ENCODE results near the gene FNBP1.

- TF ChIP-seq ZNF565 (CRISPR knock-in tag; conservative IDR thresholded peaks at IDR 0.05; ENCODE audit: low read depth) = no peak
- TF ChIP-seq ISL1 (CRISPR knock-in tag; IDR thresholded peaks at IDR 0.05) = no peak
- no peak for TF ChIP-seq PPARA (CRISPR knock-in tag; IDR thresholded peaks at IDR 0.05; ENCODE audit: borderline replicate concordance)
- TF ChIP-seq RARB (CRISPR knock-in tag; IDR thresholded peaks at IDR 0.05) = no peak
These were observed 6.6 kb upstream of the FNBP1 start for GRCh38 chr9:130049431-130050210.

All from SK-N-SH treated with all-trans-retinoic acid at 6 μM for 48 hours (cell line).